NB4 (cell line): Measurements from ENCODE around the gene SHFL.

Source experiments
- POLR2A ChIP-seq: IDR thresholded peaks from 2 replicates; pipeline ENCODE4 v1.6.1; 2011; ENCODE audit warnings: mild to moderate bottlenecking; ENCODE audit not compliant: insufficient read length; ENCODE audit errors: extremely low read depth
- TF ChIP-seq, protein P1 (sequence below): IDR thresholded peaks from one replicate; pipeline ENCODE4 v1.5.1; 2012; ENCODE audit warnings: low read depth, low read length
- TF ChIP-seq, protein P2 (sequence below): IDR thresholded peaks from 2 replicates; pipeline ENCODE4 v1.6.1; 2011; ENCODE audit warnings: low read depth, low read length

DNA sequence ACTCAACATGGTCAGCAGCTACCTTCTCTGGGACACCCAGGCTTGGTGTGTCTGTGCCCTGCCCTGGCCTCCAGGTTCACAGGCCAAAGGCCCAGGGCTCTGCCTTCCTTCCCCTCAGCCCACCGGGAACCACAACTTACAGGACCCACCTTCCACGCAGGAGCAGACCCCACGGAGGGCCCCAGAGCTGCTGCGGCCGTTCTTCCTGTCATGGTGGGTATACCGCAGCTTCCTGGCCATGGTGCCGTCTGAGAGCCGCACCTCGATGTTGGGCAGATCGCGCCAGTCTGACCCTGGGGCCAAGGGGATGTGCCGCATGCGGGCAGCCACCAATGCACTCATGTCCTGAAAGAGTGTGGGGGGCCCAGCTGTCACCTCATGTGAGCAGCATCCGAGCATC is 50.8 kb downstream of the SHFL start:
- TF ChIP-seq, protein P1, sequence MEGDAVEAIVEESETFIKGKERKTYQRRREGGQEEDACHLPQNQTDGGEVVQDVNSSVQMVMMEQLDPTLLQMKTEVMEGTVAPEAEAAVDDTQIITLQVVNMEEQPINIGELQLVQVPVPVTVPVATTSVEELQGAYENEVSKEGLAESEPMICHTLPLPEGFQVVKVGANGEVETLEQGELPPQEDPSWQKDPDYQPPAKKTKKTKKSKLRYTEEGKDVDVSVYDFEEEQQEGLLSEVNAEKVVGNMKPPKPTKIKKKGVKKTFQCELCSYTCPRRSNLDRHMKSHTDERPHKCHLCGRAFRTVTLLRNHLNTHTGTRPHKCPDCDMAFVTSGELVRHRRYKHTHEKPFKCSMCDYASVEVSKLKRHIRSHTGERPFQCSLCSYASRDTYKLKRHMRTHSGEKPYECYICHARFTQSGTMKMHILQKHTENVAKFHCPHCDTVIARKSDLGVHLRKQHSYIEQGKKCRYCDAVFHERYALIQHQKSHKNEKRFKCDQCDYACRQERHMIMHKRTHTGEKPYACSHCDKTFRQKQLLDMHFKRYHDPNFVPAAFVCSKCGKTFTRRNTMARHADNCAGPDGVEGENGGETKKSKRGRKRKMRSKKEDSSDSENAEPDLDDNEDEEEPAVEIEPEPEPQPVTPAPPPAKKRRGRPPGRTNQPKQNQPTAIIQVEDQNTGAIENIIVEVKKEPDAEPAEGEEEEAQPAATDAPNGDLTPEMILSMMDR = no peak
- TF ChIP-seq POLR2A = no peak
- TF ChIP-seq, protein P2, sequence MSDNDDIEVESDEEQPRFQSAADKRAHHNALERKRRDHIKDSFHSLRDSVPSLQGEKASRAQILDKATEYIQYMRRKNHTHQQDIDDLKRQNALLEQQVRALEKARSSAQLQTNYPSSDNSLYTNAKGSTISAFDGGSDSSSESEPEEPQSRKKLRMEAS = no peak
